GM11168 (cell line): Measurements from ENCODE around the gene CFAP57.

Source experiments
- in situ Hi-C: fragments of 300-500 bp; cut with MboI; formaldehyde crosslinking; loops from one replicate; pipeline ENCODE4 v1.12.0; 2022; ENCODE audit warnings: low sequenced_read_pairs; ENCODE audit not compliant: unreplicated experiment

Gene CFAP57

GRCh38 chr1:43220905-43221778 is 49.0 kb downstream of the CFAP57 start:
- in situ Hi-C loops, result loop anchor here (10.0 kb wide), 1 partner anchor 144 kb away; the partner anchor contains the start of gene ELOVL1

- in situ Hi-C loops, result loop anchor here (10.0 kb wide), 1 partner anchor 143 kb away; the partner anchor contains the start of gene ELOVL1
Observed at GRCh38 chr1:43221797-43222196, 49.7 kb downstream of the CFAP57 start.

GRCh38 chr1:43222879-43223278 is 50.7 kb downstream of the CFAP57 start:
- in situ Hi-C loops, result loop anchor here (10.0 kb wide), 1 partner anchor 142 kb away; the partner anchor contains the start of gene ELOVL1

- in situ Hi-C loops, result loop anchor here (10.0 kb wide), 1 partner anchor 140 kb away; the partner anchor contains the start of gene ELOVL1
Observed at GRCh38 chr1:43225168-43225567, 53.0 kb downstream of the CFAP57 start.

GRCh38 chr1:43227143-43227764 is 55.1 kb downstream of the CFAP57 start:
- in situ Hi-C loops, result loop anchor here (10.0 kb wide), 1 partner anchor 138 kb away; the partner anchor contains the start of gene ELOVL1

- in situ Hi-C loops, result loop anchor here (10.0 kb wide), 2 partner anchors 135 to 185 kb away; partner anchors contain the start of gene ELOVL1
Observed at GRCh38 chr1:43229826-43230780, 58.0 kb downstream of the CFAP57 start.

- in situ Hi-C loops, result loop anchor here (10.0 kb wide), 1 partner anchor 183 kb away; no protein-coding TSS in a partner anchor
Observed at GRCh38 chr1:43232074-43232473, 59.9 kb downstream of the CFAP57 start.

GRCh38 chr1:43232482-43232881 is 60.4 kb downstream of the CFAP57 start:
- in situ Hi-C loops, result loop anchor here (10.0 kb wide), 1 partner anchor 182 kb away; no protein-coding TSS in a partner anchor

- in situ Hi-C loops, result loop anchor here (10.0 kb wide), 1 partner anchor 181 kb away; no protein-coding TSS in a partner anchor
Observed at GRCh38 chr1:43233631-43234030, 61.5 kb downstream of the CFAP57 start.

GRCh38 chr1:43234267-43234666 is 62.1 kb downstream of the CFAP57 start:
- in situ Hi-C loops, result loop anchor here (10.0 kb wide), 1 partner anchor 181 kb away; no protein-coding TSS in a partner anchor

GRCh38 chr1:43235040-43235439 is 62.9 kb downstream of the CFAP57 start:
- in situ Hi-C loops, result loop anchor here (10.0 kb wide), 1 partner anchor 180 kb away; no protein-coding TSS in a partner anchor

GRCh38 chr1:43235451-43236121 is 63.5 kb downstream of the CFAP57 start:
- in situ Hi-C loops, result loop anchor here (10.0 kb wide), 1 partner anchor 179 kb away; no protein-coding TSS in a partner anchor

GRCh38 chr1:43237121-43237520 is 65.0 kb downstream of the CFAP57 start:
- in situ Hi-C loops, result loop anchor here (10.0 kb wide), 1 partner anchor 178 kb away; no protein-coding TSS in a partner anchor

GRCh38 chr1:43238085-43238484 is 66.0 kb downstream of the CFAP57 start:
- in situ Hi-C loops, result loop anchor here (10.0 kb wide), 1 partner anchor 177 kb away; no protein-coding TSS in a partner anchor

- in situ Hi-C loops, result loop anchor here (10.0 kb wide), 1 partner anchor 176 kb away; no protein-coding TSS in a partner anchor
Observed at GRCh38 chr1:43238991-43239469, 66.9 kb downstream of the CFAP57 start.

GRCh38 chr1:43239484-43239883 is 67.4 kb downstream of the CFAP57 start:
- in situ Hi-C loops, result loop anchor here (10.0 kb wide), 1 partner anchor 175 kb away; no protein-coding TSS in a partner anchor

- in situ Hi-C loops, result no loop called here
Observed at GRCh38 chr1:43241413-43241836, 69.3 kb downstream of the CFAP57 start.

- in situ Hi-C loops, result no loop called here
Observed at GRCh38 chr1:43243299-43243698, 71.2 kb downstream of the CFAP57 start.
